MM.1S (cell line): ENCODE measurements around the gene PPIF.

Experiments used
- EZH2 ChIP-seq: fragments of 300-600 bp; sonication (generic); optimal IDR thresholded peaks from 2 replicates; pipeline ENCODE3; 2017; ENCODE audit warnings: low read depth, mild to moderate bottlenecking, antibody characterized with exemption, low read length, mixed read lengths
- EZH2phosphoT487 ChIP-seq: fragments of 300-600 bp; sonication (generic); IDR thresholded peaks from 2 replicates; pipeline ENCODE4 v1.6.1; 2018; ENCODE audit warnings: antibody characterized with exemption, low read length
- TF ChIP-seq, protein P1 (sequence below): fragments of 300-600 bp; sonication (generic); IDR thresholded peaks from 2 replicates; pipeline ENCODE4 v1.5.1; 2016; ENCODE audit warnings: antibody characterized with exemption, low read length, mixed read lengths

DNA sequence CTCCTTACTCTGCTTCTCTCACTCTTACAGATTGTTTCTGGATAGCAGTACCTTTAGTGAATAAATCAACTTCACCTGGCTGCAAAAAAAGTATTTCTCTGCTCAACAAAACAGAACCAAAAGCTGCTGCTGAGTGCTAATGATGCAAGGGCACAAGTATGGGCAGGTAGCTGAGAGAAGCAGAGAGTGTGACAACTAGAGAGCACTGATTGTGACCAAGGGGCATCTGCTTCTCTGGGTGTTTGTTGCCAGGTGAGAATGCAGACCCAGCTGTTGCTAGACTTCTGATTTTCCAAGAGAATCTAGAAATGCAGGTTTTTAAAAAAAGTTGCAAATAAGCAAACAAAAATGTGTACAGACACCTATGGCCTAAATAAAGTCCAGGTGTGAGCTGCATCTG, 25.3 kb upstream of the PPIF start:
- TF ChIP-seq, protein P1, sequence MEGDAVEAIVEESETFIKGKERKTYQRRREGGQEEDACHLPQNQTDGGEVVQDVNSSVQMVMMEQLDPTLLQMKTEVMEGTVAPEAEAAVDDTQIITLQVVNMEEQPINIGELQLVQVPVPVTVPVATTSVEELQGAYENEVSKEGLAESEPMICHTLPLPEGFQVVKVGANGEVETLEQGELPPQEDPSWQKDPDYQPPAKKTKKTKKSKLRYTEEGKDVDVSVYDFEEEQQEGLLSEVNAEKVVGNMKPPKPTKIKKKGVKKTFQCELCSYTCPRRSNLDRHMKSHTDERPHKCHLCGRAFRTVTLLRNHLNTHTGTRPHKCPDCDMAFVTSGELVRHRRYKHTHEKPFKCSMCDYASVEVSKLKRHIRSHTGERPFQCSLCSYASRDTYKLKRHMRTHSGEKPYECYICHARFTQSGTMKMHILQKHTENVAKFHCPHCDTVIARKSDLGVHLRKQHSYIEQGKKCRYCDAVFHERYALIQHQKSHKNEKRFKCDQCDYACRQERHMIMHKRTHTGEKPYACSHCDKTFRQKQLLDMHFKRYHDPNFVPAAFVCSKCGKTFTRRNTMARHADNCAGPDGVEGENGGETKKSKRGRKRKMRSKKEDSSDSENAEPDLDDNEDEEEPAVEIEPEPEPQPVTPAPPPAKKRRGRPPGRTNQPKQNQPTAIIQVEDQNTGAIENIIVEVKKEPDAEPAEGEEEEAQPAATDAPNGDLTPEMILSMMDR = no peak
- TF ChIP-seq EZH2phosphoT487 (no peak), EZH2 (no peak)
